Activated CD4-positive, alpha-beta memory T cell treated with anti-CD3 and anti-CD28 coated beads, Interleukin-2, amount 10 ng/mL, durations not matched to agents 7 days and 5 days (primary cell): ENCODE results near the gene CLIC4. TPM values are rescaled to one million over a fixed set of nuclear protein-coding genes. Genes with fewer than 3 reads are reported as not detected.
"Not testable (repeated sequence)": the region's sequence is repeated elsewhere in the genome, so short reads cannot be mapped to it uniquely, and the experiment has no call there.

Experiments used
- CTCF ChIA-PET: fragments of 350-600 bp; sonication (Branson Sonifier 250); formaldehyde crosslinking; loops from one replicate; lab custom pipeline; 2021; ENCODE audit warnings: antibody characterized with exemption, inconsistent platforms; lab: Charles Lee
- POLR2A ChIA-PET: fragments of 350-600 bp; sonication (Branson Sonifier 250); formaldehyde crosslinking; loops from one replicate; lab custom pipeline; 2021; ENCODE audit warnings: antibody characterized with exemption; lab: Charles Lee
- DNase-seq: peaks from one replicate; pipeline ENCODE4 v3.0.0-alpha.2; 2020
- H3K27ac Mint-ChIP-seq: one replicate; pipeline ENCODE4 v1.8.0; 2021; ENCODE audit warnings: mild to moderate bottlenecking, mixed read lengths
- H3K27me3 Mint-ChIP-seq: one replicate; pipeline ENCODE4 v1.8.0; 2021; ENCODE audit warnings: mixed read lengths
- H3K36me3 Mint-ChIP-seq: one replicate; pipeline ENCODE4 v1.8.0; 2021; ENCODE audit warnings: low read depth, mixed read lengths
- H3K4me1 Mint-ChIP-seq: one replicate; pipeline ENCODE4 v1.8.0; 2021; ENCODE audit warnings: mixed read lengths
- H3K4me3 Mint-ChIP-seq: one replicate; pipeline ENCODE4 v1.8.0; 2021; ENCODE audit warnings: mild to moderate bottlenecking, mixed read lengths
- H3K9me3 Mint-ChIP-seq: one replicate; pipeline ENCODE4 v1.8.0; 2021; ENCODE audit warnings: mixed read lengths
- total RNA-seq, 2 experiments: library from RNA; stranded (reverse); gene quantifications; one replicate each; pipeline ENCODE4 v1.2.3, GENCODE V29; 2021

The CLIC4 gene
- total RNA-seq, 2 experiments from 2014 or later, result 28.9 to 30.6 TPM

GRCh38 chr1:24755323-24755722, 10.1 kb downstream of the CLIC4 start:
- H3K9me3 Mint-ChIP-seq, result not testable (repeated sequence)

GRCh38 chr1:24756395-24756794, 11.1 kb downstream of the CLIC4 start:
- H3K27me3 Mint-ChIP-seq, result peaks cover 3% of the 10 kb centered on the region
- H3K27ac Mint-ChIP-seq, result no peak overlapping the region
- CTCF ChIA-PET, result interaction anchor here (0.8 to 3.0 kb wide), 2 partner anchors 11 to 68 kb away, joined by 3 to 10 read pairs; no protein-coding TSS in a partner anchor

More at GRCh38 chr1:24755323-24755722, 10.1 kb downstream of the CLIC4 start:
- H3K4me1 Mint-ChIP-seq, H3K36me3 Mint-ChIP-seq, H3K27ac Mint-ChIP-seq, H3K4me3 Mint-ChIP-seq, DNase-seq, POLR2A ChIA-PET, H3K27me3 Mint-ChIP-seq: not testable (repeated sequence)
- CTCF ChIA-PET, result interaction anchor here (0.8 to 3.0 kb wide), 2 partner anchors 64 to 67 kb away, joined by 5 to 10 read pairs; no protein-coding TSS in a partner anchor

GRCh38 chr1:24759492-24759891, 14.2 kb downstream of the CLIC4 start:
- no peaks in the 10 kb centered on the region for H3K9me3 Mint-ChIP-seq
- H3K4me3 Mint-ChIP-seq, result no peak overlapping the region
- H3K27me3 Mint-ChIP-seq, result no peaks in the 10 kb centered on the region
- H3K4me1 Mint-ChIP-seq, result no peaks in the 10 kb centered on the region
- H3K27ac Mint-ChIP-seq, result no peak overlapping the region
- ChIA-PET CTCF (interaction anchor here (0.7 to 1.0 kb wide), 2 partner anchors 71 to 349 kb away, joined by 3 to 4 read pairs; no protein-coding TSS in a partner anchor), POLR2A (no interaction called here)
- H3K36me3 Mint-ChIP-seq, result no peaks in the 10 kb centered on the region
- DNase-seq, result no peak

More at GRCh38 chr1:24756395-24756794, 11.1 kb downstream of the CLIC4 start:
- Mint-ChIP-seq H3K4me3 (no peak overlapping the region), H3K9me3 (no peaks in the 10 kb centered on the region), H3K4me1 (no peaks in the 10 kb centered on the region), H3K36me3 (no peaks in the 10 kb centered on the region)
- no peak for DNase-seq
- POLR2A ChIA-PET, result interaction anchor here (0.9 to 1.5 kb wide), 2 partner anchors 10 to 45 kb away, joined by 4 to 5 read pairs; no protein-coding TSS in a partner anchor

- Mint-ChIP-seq H3K36me3 (no peaks in the 10 kb centered on the region), H3K9me3 (no peaks in the 10 kb centered on the region), H3K27ac (no peak overlapping the region), H3K4me3 (no peak overlapping the region), H3K27me3 (peaks cover 2% of the 10 kb centered on the region), H3K4me1 (no peaks in the 10 kb centered on the region)
- no peak for DNase-seq
- CTCF ChIA-PET, result interaction anchor here (2.7 kb wide), 1 partner anchor 73 kb away, joined by 11 read pairs; no protein-coding TSS in a partner anchor
- POLR2A ChIA-PET, result no interaction called here
These were observed 16.3 kb downstream of the CLIC4 start for GRCh38 chr1:24761582-24761981.

GRCh38 chr1:24762133-24762676, 17.0 kb downstream of the CLIC4 start:
- no peaks in the 10 kb centered on the region for H3K9me3 Mint-ChIP-seq
- CTCF ChIA-PET, result interaction anchor here (1.0 to 2.7 kb wide), 2 partner anchors 73 to 86 kb away, joined by 4 to 11 read pairs; no protein-coding TSS in a partner anchor
- DNase-seq, result no peak
- POLR2A ChIA-PET, result no interaction called here
- H3K27me3 Mint-ChIP-seq, result peaks cover 2% of the 10 kb centered on the region
- H3K36me3 Mint-ChIP-seq, result no peaks in the 10 kb centered on the region
- no peak overlapping the region for H3K27ac Mint-ChIP-seq
- H3K4me1 Mint-ChIP-seq, result no peaks in the 10 kb centered on the region
- H3K4me3 Mint-ChIP-seq, result no peak overlapping the region

GRCh38 chr1:24763671-24764070, 18.4 kb downstream of the CLIC4 start:
- H3K4me1 Mint-ChIP-seq, result no peaks in the 10 kb centered on the region
- H3K27ac Mint-ChIP-seq, result no peak overlapping the region
- DNase-seq, result no peak
- peaks cover 2% of the 10 kb centered on the region for H3K27me3 Mint-ChIP-seq
- CTCF ChIA-PET, result interaction anchor here (0.6 to 2.7 kb wide), 3 partner anchors 19 to 80 kb away, joined by 3 to 11 read pairs (median 3); partner anchors contain the start of gene CLIC4
- H3K9me3 Mint-ChIP-seq, result no peaks in the 10 kb centered on the region
- POLR2A ChIA-PET, result no interaction called here
- H3K4me3 Mint-ChIP-seq, result no peak overlapping the region
- no peaks in the 10 kb centered on the region for H3K36me3 Mint-ChIP-seq

- no peaks in the 10 kb centered on the region for H3K9me3 Mint-ChIP-seq
- DNase-seq, result no peak
- H3K27me3 Mint-ChIP-seq, result peaks cover 2% of the 10 kb centered on the region
- no peak overlapping the region for H3K4me3 Mint-ChIP-seq
- H3K27ac Mint-ChIP-seq, result no peak overlapping the region
- ChIA-PET CTCF (interaction anchor here (2.7 kb wide), 1 partner anchor 76 kb away, joined by 11 read pairs; no protein-coding TSS in a partner anchor), POLR2A (no interaction called here)
- H3K4me1 Mint-ChIP-seq, result peaks cover 2% of the 10 kb centered on the region
- no peaks in the 10 kb centered on the region for H3K36me3 Mint-ChIP-seq
These were observed 19.2 kb downstream of the CLIC4 start for GRCh38 chr1:24764439-24764838.

GRCh38 chr1:24764848-24765247, 19.6 kb downstream of the CLIC4 start:
- POLR2A ChIA-PET, result no interaction called here
- Mint-ChIP-seq H3K27ac (no peak overlapping the region), H3K9me3 (no peaks in the 10 kb centered on the region), H3K36me3 (no peaks in the 10 kb centered on the region), H3K4me3 (no peak overlapping the region), H3K27me3 (peaks cover 2% of the 10 kb centered on the region), H3K4me1 (peaks cover 4% of the 10 kb centered on the region)
- CTCF ChIA-PET, result interaction anchor here (0.6 kb wide), 1 partner anchor 64 kb away, joined by 3 read pairs; no protein-coding TSS in a partner anchor
- DNase-seq, result no peak

- no peak for DNase-seq
- H3K4me1 Mint-ChIP-seq, result peaks cover 10% of the 10 kb centered on the region
- H3K27ac Mint-ChIP-seq, result no peak overlapping the region
- POLR2A ChIA-PET, result no interaction called here
- H3K9me3 Mint-ChIP-seq, result no peaks in the 10 kb centered on the region
- CTCF ChIA-PET, result interaction anchor here (0.6 kb wide), 1 partner anchor 64 kb away, joined by 3 read pairs; no protein-coding TSS in a partner anchor
- H3K4me3 Mint-ChIP-seq, result no peak overlapping the region
- H3K36me3 Mint-ChIP-seq, result no peaks in the 10 kb centered on the region
- H3K27me3 Mint-ChIP-seq, result peaks cover 2% of the 10 kb centered on the region
These were observed 20.2 kb downstream of the CLIC4 start for GRCh38 chr1:24765308-24765988.

- ChIA-PET CTCF (interaction anchor here (0.6 to 1.1 kb wide), 3 partner anchors 10 to 67 kb away, joined by 3 read pairs; partner anchors contain the start of gene CLIC4), POLR2A (no interaction called here)
- H3K36me3 Mint-ChIP-seq, result no peaks in the 10 kb centered on the region
- no peak overlapping the region for H3K27ac Mint-ChIP-seq
- H3K4me1 Mint-ChIP-seq, result peaks cover 17% of the 10 kb centered on the region
- peaks cover 2% of the 10 kb centered on the region for H3K27me3 Mint-ChIP-seq
- DNase-seq, result no peak
- H3K9me3 Mint-ChIP-seq, result no peaks in the 10 kb centered on the region
- H3K4me3 Mint-ChIP-seq, result no peak overlapping the region
These were observed 22.1 kb downstream of the CLIC4 start for GRCh38 chr1:24767351-24767750.

GRCh38 chr1:24768873-24769605, 23.8 kb downstream of the CLIC4 start:
- Mint-ChIP-seq H3K27me3 (peaks cover 2% of the 10 kb centered on the region), H3K27ac (no peak overlapping the region), H3K9me3 (no peaks in the 10 kb centered on the region), H3K4me1 (peaks cover 17% of the 10 kb centered on the region), H3K36me3 (no peaks in the 10 kb centered on the region), H3K4me3 (no peak overlapping the region)
- ChIA-PET POLR2A (no interaction called here), CTCF (interaction anchor here (1.0 to 1.1 kb wide), 2 partner anchors 81 to 127 kb away, joined by 3 to 5 read pairs; no protein-coding TSS in a partner anchor)
- DNase-seq, result no peak
